ENCODE measurements around the gene SLC22A17.

The SLC22A17 gene

GRCh38 chr14:23351681-23352505, 794 bp downstream of the SLC22A17 start:
- TF ChIP-seq, protein P1, sequence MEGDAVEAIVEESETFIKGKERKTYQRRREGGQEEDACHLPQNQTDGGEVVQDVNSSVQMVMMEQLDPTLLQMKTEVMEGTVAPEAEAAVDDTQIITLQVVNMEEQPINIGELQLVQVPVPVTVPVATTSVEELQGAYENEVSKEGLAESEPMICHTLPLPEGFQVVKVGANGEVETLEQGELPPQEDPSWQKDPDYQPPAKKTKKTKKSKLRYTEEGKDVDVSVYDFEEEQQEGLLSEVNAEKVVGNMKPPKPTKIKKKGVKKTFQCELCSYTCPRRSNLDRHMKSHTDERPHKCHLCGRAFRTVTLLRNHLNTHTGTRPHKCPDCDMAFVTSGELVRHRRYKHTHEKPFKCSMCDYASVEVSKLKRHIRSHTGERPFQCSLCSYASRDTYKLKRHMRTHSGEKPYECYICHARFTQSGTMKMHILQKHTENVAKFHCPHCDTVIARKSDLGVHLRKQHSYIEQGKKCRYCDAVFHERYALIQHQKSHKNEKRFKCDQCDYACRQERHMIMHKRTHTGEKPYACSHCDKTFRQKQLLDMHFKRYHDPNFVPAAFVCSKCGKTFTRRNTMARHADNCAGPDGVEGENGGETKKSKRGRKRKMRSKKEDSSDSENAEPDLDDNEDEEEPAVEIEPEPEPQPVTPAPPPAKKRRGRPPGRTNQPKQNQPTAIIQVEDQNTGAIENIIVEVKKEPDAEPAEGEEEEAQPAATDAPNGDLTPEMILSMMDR (IDR thresholded peaks at IDR 0.05; ENCODE audit: low read depth, low read length, missing control alignments) = no peak
- H3K36me3 ChIP-seq (replicated peaks) = no peaks in the 10 kb centered on the region
- H3K4me3 ChIP-seq (ENCODE audit: low read depth, low read length) = peak overlapping the region; percentile 72
- DNase-seq = no peak
- no peaks in the 10 kb centered on the region for H3K27me3 ChIP-seq (replicated peaks)
- no peak overlapping the region for H3K27ac ChIP-seq
- in situ Hi-C loops (cut with HindIII; ENCODE audit: low pct_ligation_motif_present, low sequenced_read_pairs) = no loop called here

DNA sequence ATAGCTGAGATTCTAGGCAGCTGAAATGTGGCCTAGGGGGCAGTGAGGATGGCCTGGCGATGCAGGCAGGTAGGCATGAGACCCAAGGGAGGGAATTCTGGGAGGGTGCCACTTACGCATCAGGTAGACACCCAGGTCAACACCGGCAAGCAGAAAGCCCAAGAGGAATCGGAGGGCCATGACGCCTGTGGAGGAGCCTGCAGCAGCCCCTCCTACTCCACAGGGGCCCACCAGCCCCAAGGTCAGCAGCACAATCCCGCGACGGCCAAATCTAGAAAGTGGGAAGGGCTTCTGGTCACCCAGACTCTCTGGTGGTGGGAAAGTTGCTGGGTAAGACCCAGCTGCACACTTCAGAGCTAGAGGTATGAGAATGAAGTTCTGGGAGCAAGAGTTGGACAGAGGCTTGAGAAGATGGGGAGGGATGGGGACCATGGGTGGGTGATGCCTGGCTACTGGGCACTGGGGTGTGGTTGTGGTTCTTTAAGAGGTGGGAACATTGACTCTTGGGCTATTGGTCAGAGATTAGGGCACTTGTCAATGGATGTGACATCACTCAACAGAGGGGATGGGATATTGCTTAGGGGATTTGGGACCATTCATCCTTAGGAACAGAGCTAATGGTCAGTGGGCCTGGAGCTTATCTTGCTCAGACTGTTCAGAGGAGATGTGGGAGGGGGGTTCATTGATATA, 3.4 kb downstream of the SLC22A17 start:
- DNase-seq = no peak
- no peak overlapping the region for H3K27ac ChIP-seq
- H3K4me3 ChIP-seq (ENCODE audit: low read depth, low read length) = no peak overlapping the region
- H3K36me3 ChIP-seq (replicated peaks) = no peaks in the 10 kb centered on the region
- TF ChIP-seq, protein P1 (IDR thresholded peaks at IDR 0.05; ENCODE audit: low read depth, low read length, missing control alignments) = no peak
- H3K27me3 ChIP-seq (replicated peaks) = no peaks in the 10 kb centered on the region
- in situ Hi-C loops (cut with HindIII; ENCODE audit: low pct_ligation_motif_present, low sequenced_read_pairs) = no loop called here

DNA sequence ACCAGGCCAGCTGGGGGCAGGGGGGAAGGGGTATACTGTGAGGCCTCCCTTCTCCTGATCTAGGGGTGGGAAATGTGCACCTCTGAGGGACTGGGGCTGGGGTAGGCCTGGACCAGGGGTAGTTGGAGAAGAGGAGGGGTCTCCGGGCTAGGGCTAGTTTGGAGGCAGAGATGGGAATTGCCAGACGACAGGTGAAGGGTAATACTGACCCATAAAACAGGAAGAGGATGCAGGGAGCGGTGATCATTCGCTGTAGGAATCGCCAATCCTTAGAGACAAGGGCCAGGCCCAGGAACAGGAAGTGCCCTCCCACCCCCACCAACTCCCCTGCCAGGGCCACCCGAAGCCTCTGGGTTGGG, 4.4 kb downstream of the SLC22A17 start:
- DNase-seq = no peak
- Histone ChIP-seq H3K27me3 (replicated peaks) (no peaks in the 10 kb centered on the region), H3K27ac (no peak overlapping the region), H3K36me3 (replicated peaks) (no peaks in the 10 kb centered on the region), H3K4me3 (ENCODE audit: low read depth, low read length) (no peak overlapping the region)
- in situ Hi-C loops (cut with HindIII; ENCODE audit: low pct_ligation_motif_present, low sequenced_read_pairs) = no loop called here
- TF ChIP-seq, protein P1 (IDR thresholded peaks at IDR 0.05; ENCODE audit: low read depth, low read length, missing control alignments) = no peak

GRCh38 chr14:23347406-23348296, 5.0 kb downstream of the SLC22A17 start:
- no peaks in the 10 kb centered on the region for H3K36me3 ChIP-seq (replicated peaks)
- in situ Hi-C loops (cut with HindIII; ENCODE audit: low pct_ligation_motif_present, low sequenced_read_pairs) = no loop called here
- no peak overlapping the region for H3K27ac ChIP-seq

GRCh38 chr14:23346693-23347405, 5.8 kb downstream of the SLC22A17 start:
- Histone ChIP-seq H3K27me3 (replicated peaks) (no peaks in the 10 kb centered on the region), H3K36me3 (replicated peaks) (no peaks in the 10 kb centered on the region), H3K27ac (no peak overlapping the region), H3K4me3 (ENCODE audit: low read depth, low read length) (no peak overlapping the region)
- no peak for DNase-seq
- TF ChIP-seq, protein P1 (IDR thresholded peaks at IDR 0.05; ENCODE audit: low read depth, low read length, missing control alignments) = no peak
- in situ Hi-C loops (cut with HindIII; ENCODE audit: low pct_ligation_motif_present, low sequenced_read_pairs) = no loop called here

More at GRCh38 chr14:23347406-23348296, 5.0 kb downstream of the SLC22A17 start:
- DNase-seq = no peak
- no peaks in the 10 kb centered on the region for H3K27me3 ChIP-seq (replicated peaks)
- TF ChIP-seq, protein P1 (IDR thresholded peaks at IDR 0.05; ENCODE audit: low read depth, low read length, missing control alignments) = no peak
- H3K4me3 ChIP-seq (ENCODE audit: low read depth, low read length) = no peak overlapping the region

Data from brain microvascular endothelial cell (primary cell).